ENCODE data around the gene PPDPF.

DNA sequence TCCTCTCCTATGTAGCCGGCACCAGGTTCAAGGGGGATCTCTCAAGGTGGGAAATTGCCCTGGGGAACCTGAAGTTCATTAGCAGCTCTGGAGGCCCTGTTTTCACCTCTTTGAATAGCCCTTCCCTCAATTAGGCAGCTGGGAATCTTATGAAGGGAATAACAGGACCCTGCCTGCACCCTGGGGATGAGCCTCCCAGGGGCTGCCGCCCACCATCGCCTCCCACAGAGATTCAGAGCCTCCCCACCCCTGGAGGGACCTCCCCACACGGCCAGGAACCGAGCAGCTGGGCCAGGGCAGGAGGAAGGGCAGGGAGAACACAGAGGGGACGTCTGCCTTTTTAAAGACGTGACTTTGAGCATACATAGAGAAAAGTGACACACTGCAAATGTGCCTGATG lies 17.0 kb upstream of the PPDPF start:
- TF ChIP-seq CTCF (IDR thresholded peaks at IDR 0.05; ENCODE audit: low read depth, low read length, poor library complexity, severe bottlenecking) (no peak), EZH2phosphoT487 (IDR thresholded peaks at IDR 0.05; ENCODE audit: borderline replicate concordance, low read length) (no peak)

Measured in DOHH2 (cell line).